Fibroblast of skin of back (primary cell): ENCODE measurements around the gene ZDHHC11B.
"Not testable (repeated sequence)": the region's sequence is repeated elsewhere in the genome, so short reads cannot be mapped to it uniquely, and the experiment has no call there.

Source experiments
- DNase-seq: peaks from one replicate; pipeline ENCODE4 v3.0.0-alpha.2; 2013

Gene ZDHHC11B

GRCh38 chr5:752532-753115, 31.9 kb downstream of the ZDHHC11B start:
- DNase-seq, result not testable (repeated sequence)

GRCh38 chr5:751992-752391, 32.5 kb downstream of the ZDHHC11B start:
- DNase-seq, result not testable (repeated sequence)

- DNase-seq, result no peak
Measured at GRCh38 chr5:751496-751895, 33.0 kb downstream of the ZDHHC11B start.

- not testable (repeated sequence) for DNase-seq
Measured at GRCh38 chr5:750226-750625, 34.3 kb downstream of the ZDHHC11B start.

- DNase-seq, result no peak
Measured at GRCh38 chr5:749101-749670, 35.3 kb downstream of the ZDHHC11B start.

GRCh38 chr5:748011-748980, 36.2 kb downstream of the ZDHHC11B start:
- not testable (repeated sequence) for DNase-seq

- DNase-seq, result not testable (repeated sequence)
Measured at GRCh38 chr5:747303-747844, 37.2 kb downstream of the ZDHHC11B start.

GRCh38 chr5:746258-746761, 38.2 kb downstream of the ZDHHC11B start:
- DNase-seq, result no peak

GRCh38 chr5:745272-746142, 39.0 kb downstream of the ZDHHC11B start:
- not testable (repeated sequence) for DNase-seq

- not testable (repeated sequence) for DNase-seq
Measured at GRCh38 chr5:743696-744404, 40.7 kb downstream of the ZDHHC11B start.

- DNase-seq, result not testable (repeated sequence)
Measured at GRCh38 chr5:742276-742675, 42.3 kb downstream of the ZDHHC11B start.

GRCh38 chr5:734145-734544, 50.4 kb downstream of the ZDHHC11B start:
- not testable (repeated sequence) for DNase-seq

- DNase-seq, result not testable (repeated sequence)
Measured at GRCh38 chr5:732754-733454, 51.6 kb downstream of the ZDHHC11B start.

- DNase-seq, result not testable (repeated sequence)
Measured at GRCh38 chr5:729225-729624, 55.3 kb downstream of the ZDHHC11B start.

- DNase-seq, result not testable (repeated sequence)
Measured at GRCh38 chr5:727087-727486, 57.4 kb downstream of the ZDHHC11B start.

- DNase-seq, result not testable (repeated sequence)
Measured at GRCh38 chr5:723865-724264, 60.7 kb downstream of the ZDHHC11B start.

- not testable (repeated sequence) for DNase-seq
Measured at GRCh38 chr5:723309-723708, 61.2 kb downstream of the ZDHHC11B start.

- DNase-seq, result not testable (repeated sequence)
Measured at GRCh38 chr5:719379-719778, 65.2 kb downstream of the ZDHHC11B start.

GRCh38 chr5:717143-717542, 67.4 kb downstream of the ZDHHC11B start:
- DNase-seq, result no peak

- DNase-seq, result not testable (repeated sequence)
Measured at GRCh38 chr5:716740-717139, 67.8 kb downstream of the ZDHHC11B start.
